Transverse colon (tissue), 4 donors: ENCODE results near the gene RPS6KL1. TPM values are rescaled to one million over a fixed set of nuclear protein-coding genes. Genes with fewer than 3 reads are reported as not detected.

Source experiments
- DNase-seq: peaks from one replicate; pipeline ENCODE4 v3.0.0-alpha.2; 2019
- H3K27ac ChIP-seq, 4 donors: fragments of 200-600 bp; sonication (generic); 2 replicates each; pipeline ENCODE4 v1.5.1; 2016 to 2018; ENCODE audit warnings: inconsistent platforms in 4 of 4
- H3K27me3 ChIP-seq: fragments of 200-600 bp; sonication (generic); 2 replicates; pipeline ENCODE4 v1.5.1; 2017; ENCODE audit warnings: inconsistent platforms
- H3K36me3 ChIP-seq, 4 donors: fragments of 200-600 bp; sonication (generic); 2 replicates each; pipeline ENCODE4 v1.5.1; 2017 to 2019; ENCODE audit warnings: inconsistent platforms in 4 of 4
- H3K4me1 ChIP-seq, 4 donors: fragments of 200-600 bp; sonication (generic); 2 replicates each; pipeline ENCODE4 v1.5.1; 2017 to 2020; ENCODE audit warnings: inconsistent platforms in 4 of 4
- H3K4me3 ChIP-seq, 4 donors: fragments of 200-600 bp; sonication (generic); 1 replicate in 1 of 4; 2 replicates in 3 of 4; pipeline versions ENCODE4 v1.5.1 to v1.6.1; 2017 to 2019; ENCODE audit warnings: inconsistent platforms in 4 of 4
- H3K9me3 ChIP-seq, 2 donors: fragments of 200-600 bp; sonication (generic); 2 replicates each; pipeline ENCODE4 v1.5.1; 2017 to 2019; ENCODE audit warnings: inconsistent platforms in 2 of 2
- EP300 ChIP-seq: sonication (generic); formaldehyde crosslinking; IDR thresholded peaks from one replicate; pipeline ENCODE4 v1.6.1; 2017; ENCODE audit warnings: antibody characterized with exemption, low read depth
- POLR2A ChIP-seq: fragments of 450-650 bp; IDR thresholded peaks from one replicate; pipeline ENCODE4 v1.6.1; 2016; ENCODE audit warnings: antibody characterized with exemption, mild to moderate bottlenecking, moderate library complexity
- POLR2AphosphoS5 ChIP-seq, 3 donors: sonication (generic); formaldehyde crosslinking; IDR thresholded peaks; one replicate each; pipeline ENCODE4 v1.6.1; 2016; ENCODE audit warnings: antibody characterized with exemption in 3 of 3
- WGBS, 2 donors: methylation state at CpG; one replicate each; pipeline ENCODE4 v1.1.5; 2018; ENCODE audit warnings: low coverage in 1 of 2; 5-methylcytosine and 5-hydroxymethylcytosine counted together
- in situ Hi-C, 4 donors: fragments of 200-750 bp; cut with MboI; loops; one replicate each; pipeline versions ENCODE4 v1.15.0 to v1.15.1; 2017; ENCODE audit warnings: low sequenced_read_pairs in 3 of 4, low pct_ligation_motif_present in 1 of 4, low pct_unique_long_range_greater_than_20kb in 1 of 4
- intact Hi-C: fragments of 100-400 bp; cut with DNase I; formaldehyde crosslinking; loops from one replicate; pipeline ENCODE4 v1.15.1; 2023; ENCODE audit warnings: low total_unique reads
- total RNA-seq, 4 donors: library from RNA; depleted of rRNA; stranded (reverse); fragments of >200 nt; gene quantifications; one replicate each; pipeline ENCODE4 v1.1.0, GENCODE V29; 2016
- TF ChIP-seq, protein P1 (sequence below), 5 experiments: fragments of 200-600 bp in 3 of 5; fragments of 450-650 bp in 2 of 5; sonication (generic) in 3 of 5; IDR thresholded peaks; 1 replicate in 2 of 5; 2 replicates in 3 of 5; pipeline ENCODE4 v1.5.1; 2016 to 2017; ENCODE audit warnings: antibody characterized with exemption in 5 of 5, inconsistent platforms in 3 of 5, mild to moderate bottlenecking in 2 of 5, moderate library complexity in 1 of 5

The RPS6KL1 gene
- total RNA-seq, 4 donors from 2014 or later: 6.4 to 54.1 (median 9.3) TPM; not detected in 1

DNA sequence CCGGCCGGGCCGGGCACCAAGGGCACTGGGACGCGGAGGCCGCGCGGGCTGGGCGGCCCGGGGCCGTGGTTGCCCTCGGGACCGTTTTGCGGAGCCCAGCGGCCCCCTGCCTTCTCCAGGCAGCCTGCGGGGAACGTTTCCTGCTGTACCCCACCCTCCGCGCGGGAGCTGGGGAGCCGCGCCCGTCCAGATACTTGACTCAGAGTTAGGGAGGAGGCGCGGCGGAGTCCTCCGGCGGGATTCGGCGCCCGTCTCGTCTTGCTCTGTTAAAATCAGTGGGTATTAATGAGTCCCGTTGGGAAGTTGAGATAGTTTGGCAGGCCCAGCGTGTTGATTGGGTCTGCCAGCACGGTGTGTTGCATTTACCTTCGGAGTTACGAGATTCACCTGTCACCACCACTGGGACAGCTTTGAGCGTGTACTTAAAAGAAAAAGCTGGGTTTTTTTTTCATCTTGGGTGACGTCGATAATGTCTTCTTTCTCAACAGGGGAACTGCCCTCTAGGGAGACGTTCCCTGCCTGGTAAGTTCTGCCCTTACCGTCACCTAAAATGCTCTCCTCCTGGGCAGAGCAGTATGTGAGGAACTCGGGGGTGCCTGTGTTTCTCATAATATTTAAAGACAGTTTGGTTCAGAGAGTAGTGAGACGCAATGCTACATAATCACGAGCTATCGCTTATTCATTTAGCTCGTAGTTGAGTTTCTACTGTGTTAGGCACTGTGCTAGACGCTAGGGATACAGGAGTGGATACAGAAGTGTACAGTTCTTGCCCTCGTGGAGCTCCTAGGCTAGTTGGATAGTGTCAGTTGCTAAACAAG, 40.7 kb downstream of the RPS6KL1 start:
- in situ Hi-C loops (no loop called here), intact Hi-C loops (no loop called here)
- peak overlapping the region; percentile 74 to 99 (median 86) for H3K4me3 ChIP-seq
- peak; percentile 65 for DNase-seq
- peaks cover 21 to 51% (median 43%) of the 10 kb centered on the region in 4 donors for H3K4me1 ChIP-seq
- H3K36me3 ChIP-seq: peaks cover 0 to 12% (median 0%) of the 10 kb centered on the region in 4 donors
- WGBS, 2 donors: 1 to 3% methylated on average over 5 to 41 of the region's 49 CpGs
- TF ChIP-seq, protein P1, sequence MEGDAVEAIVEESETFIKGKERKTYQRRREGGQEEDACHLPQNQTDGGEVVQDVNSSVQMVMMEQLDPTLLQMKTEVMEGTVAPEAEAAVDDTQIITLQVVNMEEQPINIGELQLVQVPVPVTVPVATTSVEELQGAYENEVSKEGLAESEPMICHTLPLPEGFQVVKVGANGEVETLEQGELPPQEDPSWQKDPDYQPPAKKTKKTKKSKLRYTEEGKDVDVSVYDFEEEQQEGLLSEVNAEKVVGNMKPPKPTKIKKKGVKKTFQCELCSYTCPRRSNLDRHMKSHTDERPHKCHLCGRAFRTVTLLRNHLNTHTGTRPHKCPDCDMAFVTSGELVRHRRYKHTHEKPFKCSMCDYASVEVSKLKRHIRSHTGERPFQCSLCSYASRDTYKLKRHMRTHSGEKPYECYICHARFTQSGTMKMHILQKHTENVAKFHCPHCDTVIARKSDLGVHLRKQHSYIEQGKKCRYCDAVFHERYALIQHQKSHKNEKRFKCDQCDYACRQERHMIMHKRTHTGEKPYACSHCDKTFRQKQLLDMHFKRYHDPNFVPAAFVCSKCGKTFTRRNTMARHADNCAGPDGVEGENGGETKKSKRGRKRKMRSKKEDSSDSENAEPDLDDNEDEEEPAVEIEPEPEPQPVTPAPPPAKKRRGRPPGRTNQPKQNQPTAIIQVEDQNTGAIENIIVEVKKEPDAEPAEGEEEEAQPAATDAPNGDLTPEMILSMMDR (IDR thresholded peaks at IDR 0.05): peak in 1 of 5 experiments; percentile 16
- no peak for TF ChIP-seq EP300
- H3K27ac ChIP-seq: peak overlapping the region; percentile 95 to 97 (median 97)
- H3K27me3 ChIP-seq: no peaks in the 10 kb centered on the region
- H3K9me3 ChIP-seq: no peaks in the 10 kb centered on the region

DNA sequence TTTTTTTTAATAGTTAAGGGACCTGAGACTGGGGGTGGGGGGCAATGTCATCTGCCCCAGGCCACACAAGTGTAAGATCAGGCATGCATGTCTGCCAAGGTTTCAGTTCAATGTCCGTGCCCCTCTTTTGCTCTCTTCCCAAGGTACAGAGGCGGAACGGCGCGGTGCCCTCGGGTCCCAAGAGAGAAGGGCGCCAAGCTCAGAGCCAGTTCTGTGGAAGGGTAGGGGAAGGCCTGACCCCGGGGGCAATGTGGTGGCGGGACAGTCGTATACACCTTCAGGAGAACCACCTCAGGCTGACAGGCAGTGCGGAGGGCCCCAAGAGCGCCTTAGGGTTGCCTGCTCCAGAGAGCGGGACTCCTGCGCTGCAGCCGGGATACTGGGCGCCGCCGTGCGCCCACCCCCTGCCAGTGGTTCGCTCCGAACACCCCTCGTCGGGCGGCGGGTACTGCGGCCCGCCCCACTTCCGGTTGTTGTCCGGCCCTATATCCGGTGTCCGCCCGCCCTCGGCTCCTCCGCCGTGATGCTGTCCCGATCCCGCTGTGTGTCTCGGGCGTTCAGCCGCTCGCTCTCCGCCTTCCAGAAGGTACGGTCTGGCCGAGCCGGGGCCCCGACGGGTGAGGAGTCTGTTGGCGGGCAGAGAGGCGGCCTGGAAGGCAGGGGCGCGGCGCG, 41.5 kb downstream of the RPS6KL1 start, which contains the start of gene DLST:
DLST (plus strand) TSS at position 486 of the 672 bp plus-strand sequence; CDS start at position 524, 38 bp downstream.
- Histone ChIP-seq H3K36me3 (peaks cover 0 to 12% (median 0%) of the 10 kb centered on the region in 4 donors), H3K27ac (peak within 1 kb of the TSS; percentile 95 to 97 (median 97)), H3K4me1 (peaks cover 21 to 44% (median 36%) of the 10 kb centered on the region in 4 donors), H3K27me3 (no peaks in the 10 kb centered on the region), H3K9me3 (no peaks in the 10 kb centered on the region), H3K4me3 (peak within 1 kb of the TSS; percentile 74 to 99 (median 86))
- peak; percentile 91 for DNase-seq
- in situ Hi-C loops (no loop called here), intact Hi-C loops (no loop called here)
- WGBS, 2 donors: 0% methylated on average over 41 of the region's 53 CpGs; no CpG with 5 or more reads in 1 of the 2 donors
- TF ChIP-seq, protein P1 (IDR thresholded peaks at IDR 0.05): peak in 1 of 5 experiments; percentile 8
- TF ChIP-seq POLR2AphosphoS5 (IDR thresholded peaks at IDR 0.05) (peak; percentile 80 to 95 (median 94)), POLR2A (peak; percentile 87), EP300 (no peak)

DNA sequence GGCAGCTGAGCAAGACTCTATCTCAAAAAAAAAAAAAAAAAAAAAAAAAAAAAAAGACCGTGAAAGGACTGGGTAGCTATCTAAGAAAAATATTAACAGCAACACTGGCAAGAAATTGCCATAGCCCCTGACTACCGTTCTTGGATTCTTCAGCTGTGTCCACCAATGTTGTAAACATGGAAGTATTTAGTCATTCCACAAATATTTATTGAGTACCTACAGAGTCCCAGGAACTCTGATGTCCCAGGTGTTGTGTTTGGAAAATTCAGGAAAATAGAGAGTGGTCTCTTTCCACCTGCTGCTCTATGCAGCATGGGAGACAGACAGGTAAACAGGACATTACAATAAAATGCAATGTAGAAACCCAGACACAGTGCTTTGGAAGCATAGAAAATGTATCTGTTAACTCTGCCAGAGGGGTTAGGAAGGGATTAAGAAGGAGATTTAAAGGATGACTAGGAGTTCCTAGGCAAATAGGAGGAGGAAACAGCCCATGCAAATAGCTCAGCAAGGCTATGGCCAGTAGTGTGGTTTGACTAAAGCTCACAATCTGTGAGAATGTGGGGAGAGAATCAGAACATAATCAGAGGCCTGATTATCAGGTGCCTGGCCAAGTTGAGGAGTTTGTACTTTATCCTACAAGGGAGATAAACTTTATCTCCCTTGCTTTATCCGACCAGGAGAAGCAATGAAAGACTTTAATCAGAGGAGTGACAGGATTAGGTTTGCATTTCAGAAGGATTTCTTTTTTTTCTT, 43.5 kb downstream of the RPS6KL1 start:
- no peak overlapping the region for H3K27ac ChIP-seq
- H3K4me3 ChIP-seq: no peak overlapping the region
- in situ Hi-C loops: no loop called here
- H3K9me3 ChIP-seq: no peaks in the 10 kb centered on the region
- H3K27me3 ChIP-seq: no peaks in the 10 kb centered on the region
- peaks cover 16 to 30% (median 23%) of the 10 kb centered on the region in 4 donors for H3K4me1 ChIP-seq
- no peak for DNase-seq
- no peak for TF ChIP-seq POLR2A
- no peak for TF ChIP-seq EP300
- TF ChIP-seq POLR2AphosphoS5 (IDR thresholded peaks at IDR 0.05): no peak
- TF ChIP-seq, protein P1 (IDR thresholded peaks at IDR 0.05): no peak
- 53 to 57% methylated on average over 2 to 3 of the region's 3 CpGs for WGBS, 2 donors
- H3K36me3 ChIP-seq: peaks cover 0 to under 1% (median 0%) of the 10 kb centered on the region in 4 donors
- intact Hi-C loops: no loop called here
